ENCODE results near the gene TANGO2.
A peak's percentile ranks its signal among the peaks of the same experiment; 100 is the strongest.

The TANGO2 gene

GRCh38 chr22:20062766-20063083 lies 41.8 kb downstream of the TANGO2 start:
- TF ChIP-seq EZH2 (IDR thresholded peaks at IDR 0.05; ENCODE audit: borderline replicate concordance, low read depth, low read length, severe bottlenecking) (no peak), CTCF (IDR thresholded peaks at IDR 0.05; ENCODE audit: borderline replicate concordance, extremely low read depth, low read length, poor library complexity, severe bottlenecking) (no peak)
- Histone ChIP-seq H3K9ac (ENCODE audit: low read depth, low read length) (no peak overlapping the region), H3K27ac (ENCODE audit: low read length) (no peak overlapping the region), H3K4me1 (ENCODE audit: insufficient read depth, low read length) (no peaks in the 10 kb centered on the region), H4K20me1 (ENCODE audit: insufficient read depth, low read length) (no peaks in the 10 kb centered on the region), H3K79me2 (ENCODE audit: insufficient read depth, low read length) (no peaks in the 10 kb centered on the region), H3K27me3 (ENCODE audit: insufficient read depth, low read length, poor library complexity) (no peaks in the 10 kb centered on the region), H3K9me3 (ENCODE audit: insufficient read depth, low read length, severe bottlenecking) (no peaks in the 10 kb centered on the region), H2AFZ (ENCODE audit: low read depth, low read length) (no peak overlapping the region), H3K4me3 (ENCODE audit: low read depth in 1 of 2, low read length in 2 of 2) (no peak overlapping the region), H3K36me3 (ENCODE audit: insufficient read depth, low read length) (peaks cover 43% of the 10 kb centered on the region), H3K4me2 (ENCODE audit: insufficient read depth, low read length) (no peak overlapping the region)
- no peak for DNase-seq
- no peak for ATAC-seq (ENCODE audit: insufficient read depth, low read depth)

DNA sequence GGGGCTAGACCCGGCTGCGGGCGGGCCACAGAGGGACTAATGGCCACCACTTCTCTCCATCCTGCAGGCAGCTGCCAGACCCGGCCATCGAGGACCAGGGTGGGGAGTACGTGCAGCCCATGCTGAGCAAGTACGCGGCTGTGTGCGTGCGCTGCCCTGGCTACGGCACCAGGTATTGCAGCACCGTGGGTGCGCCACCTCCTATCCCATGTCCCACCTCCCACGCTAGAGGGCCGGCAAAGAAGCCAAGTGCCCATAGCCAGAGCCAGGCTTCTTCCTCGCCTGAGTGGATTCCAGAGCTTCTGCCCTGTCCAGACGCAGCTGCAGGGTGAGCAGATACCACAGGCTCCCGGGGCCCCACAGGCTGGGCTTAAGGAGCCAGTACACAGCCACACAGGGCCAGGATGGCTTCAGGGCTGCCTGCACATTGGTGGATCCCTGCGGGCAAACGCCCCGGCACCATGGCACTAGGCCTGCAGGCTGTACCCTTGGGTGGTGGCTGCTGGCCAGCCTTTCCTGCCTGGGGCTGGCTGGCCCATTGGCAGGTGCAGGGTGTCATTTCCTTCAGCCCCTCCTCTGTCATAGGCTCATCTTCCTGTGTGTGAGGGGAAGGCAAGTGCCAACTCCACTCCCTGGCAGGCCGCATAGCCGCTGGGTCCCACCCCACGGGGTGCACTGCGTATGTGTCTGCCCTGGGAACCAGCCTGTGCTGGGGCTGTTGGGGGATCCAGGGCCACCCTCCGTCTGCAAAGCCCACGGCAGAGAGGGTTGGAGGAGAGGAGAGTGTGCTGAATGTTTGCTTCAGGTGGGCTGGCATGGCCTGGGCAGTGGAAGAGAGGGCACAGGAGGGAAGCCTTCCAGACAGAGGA lies 42.6 kb downstream of the TANGO2 start:
- H3K9ac ChIP-seq (ENCODE audit: low read depth, low read length), result no peak overlapping the region
- H3K4me3 ChIP-seq (ENCODE audit: low read depth in 1 of 2, low read length in 2 of 2), result no peak overlapping the region
- no peaks in the 10 kb centered on the region for H3K9me3 ChIP-seq (ENCODE audit: insufficient read depth, low read length, severe bottlenecking)
- TF ChIP-seq CTCF (IDR thresholded peaks at IDR 0.05; ENCODE audit: borderline replicate concordance, extremely low read depth, low read length, poor library complexity, severe bottlenecking) (no peak), EZH2 (IDR thresholded peaks at IDR 0.05; ENCODE audit: borderline replicate concordance, low read depth, low read length, severe bottlenecking) (no peak)
- no peaks in the 10 kb centered on the region for H3K4me1 ChIP-seq (ENCODE audit: insufficient read depth, low read length)
- no peaks in the 10 kb centered on the region for H4K20me1 ChIP-seq (ENCODE audit: insufficient read depth, low read length)
- no peak overlapping the region for H2AFZ ChIP-seq (ENCODE audit: low read depth, low read length)
- DNase-seq (no peak), ATAC-seq (ENCODE audit: insufficient read depth, low read depth) (peak; percentile 36; the same call in 1 of the 3 replicates)
- H3K27me3 ChIP-seq (ENCODE audit: insufficient read depth, low read length, poor library complexity), result no peaks in the 10 kb centered on the region
- H3K27ac ChIP-seq (ENCODE audit: low read length), result no peak overlapping the region
- peaks cover 43% of the 10 kb centered on the region for H3K36me3 ChIP-seq (ENCODE audit: insufficient read depth, low read length)
- no peak overlapping the region for H3K4me2 ChIP-seq (ENCODE audit: insufficient read depth, low read length)
- H3K79me2 ChIP-seq (ENCODE audit: insufficient read depth, low read length), result no peaks in the 10 kb centered on the region

DNA sequence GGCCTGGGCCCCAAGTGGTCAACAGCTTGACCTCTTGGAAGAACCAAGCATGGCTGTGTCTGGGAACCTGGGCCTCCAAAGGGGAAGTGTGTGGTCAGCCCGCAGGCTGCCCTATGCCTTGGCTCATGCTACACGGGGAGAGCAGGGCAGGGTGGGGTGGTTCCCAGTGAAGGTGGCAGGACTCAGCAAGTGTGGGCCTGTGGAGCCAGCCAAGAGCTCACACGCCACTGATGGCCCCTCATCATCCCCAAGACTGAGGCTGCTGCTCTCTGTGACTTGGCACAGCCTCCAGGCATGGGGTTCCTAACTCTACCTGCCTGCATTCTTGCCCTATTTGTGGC lies 43.2 kb downstream of the TANGO2 start:
- H3K36me3 ChIP-seq (ENCODE audit: insufficient read depth, low read length), result peaks cover 43% of the 10 kb centered on the region
- no peak overlapping the region for H3K9ac ChIP-seq (ENCODE audit: low read depth, low read length)
- H3K27me3 ChIP-seq (ENCODE audit: insufficient read depth, low read length, poor library complexity), result no peaks in the 10 kb centered on the region
- no peaks in the 10 kb centered on the region for H4K20me1 ChIP-seq (ENCODE audit: insufficient read depth, low read length)
- H3K27ac ChIP-seq (ENCODE audit: low read length), result no peak overlapping the region
- ATAC-seq (ENCODE audit: insufficient read depth, low read depth) (no peak), DNase-seq (no peak)
- no peaks in the 10 kb centered on the region for H3K79me2 ChIP-seq (ENCODE audit: insufficient read depth, low read length)
- H2AFZ ChIP-seq (ENCODE audit: low read depth, low read length), result no peak overlapping the region
- TF ChIP-seq EZH2 (IDR thresholded peaks at IDR 0.05; ENCODE audit: borderline replicate concordance, low read depth, low read length, severe bottlenecking) (no peak), CTCF (IDR thresholded peaks at IDR 0.05; ENCODE audit: borderline replicate concordance, extremely low read depth, low read length, poor library complexity, severe bottlenecking) (no peak)
- no peaks in the 10 kb centered on the region for H3K4me1 ChIP-seq (ENCODE audit: insufficient read depth, low read length)
- H3K4me3 ChIP-seq (ENCODE audit: low read depth in 1 of 2, low read length in 2 of 2), result no peak overlapping the region
- H3K4me2 ChIP-seq (ENCODE audit: insufficient read depth, low read length), result no peak overlapping the region
- no peaks in the 10 kb centered on the region for H3K9me3 ChIP-seq (ENCODE audit: insufficient read depth, low read length, severe bottlenecking)
